Measurements from ENCODE around the gene PHF12.

DNA sequence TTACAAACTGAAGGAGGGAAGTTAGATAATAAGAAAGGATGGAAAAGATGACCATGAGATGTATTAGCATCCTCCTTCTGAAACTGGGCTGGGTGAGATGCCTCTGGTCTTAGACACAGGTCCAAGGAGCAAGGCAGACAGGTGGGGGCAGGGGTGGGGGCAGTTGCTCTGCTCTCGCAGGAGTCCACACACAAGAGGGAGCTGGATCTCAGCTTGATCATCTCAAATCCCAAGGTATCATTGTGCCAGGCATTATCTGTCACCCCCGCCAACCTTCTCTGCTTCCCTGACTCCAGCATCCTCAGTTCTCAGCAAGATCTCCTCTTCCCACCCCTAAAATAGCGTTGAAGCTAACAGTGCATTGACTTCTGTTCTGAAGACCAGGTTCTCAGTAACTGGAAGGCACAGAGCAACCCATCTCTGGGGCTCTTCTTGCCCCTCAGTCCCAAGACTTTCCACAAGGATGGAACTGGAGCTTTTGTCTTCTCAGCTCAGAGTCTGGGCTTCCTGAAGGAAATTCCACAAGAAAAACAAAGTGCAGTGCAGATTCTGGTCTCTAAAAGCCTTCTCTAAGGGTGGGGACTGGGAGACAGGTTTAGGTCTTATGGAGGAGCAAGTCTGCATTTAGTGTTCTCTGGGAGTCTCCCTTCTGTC lies 55.4 kb downstream of the PHF12 start:
- TF ChIP-seq, protein P1, sequence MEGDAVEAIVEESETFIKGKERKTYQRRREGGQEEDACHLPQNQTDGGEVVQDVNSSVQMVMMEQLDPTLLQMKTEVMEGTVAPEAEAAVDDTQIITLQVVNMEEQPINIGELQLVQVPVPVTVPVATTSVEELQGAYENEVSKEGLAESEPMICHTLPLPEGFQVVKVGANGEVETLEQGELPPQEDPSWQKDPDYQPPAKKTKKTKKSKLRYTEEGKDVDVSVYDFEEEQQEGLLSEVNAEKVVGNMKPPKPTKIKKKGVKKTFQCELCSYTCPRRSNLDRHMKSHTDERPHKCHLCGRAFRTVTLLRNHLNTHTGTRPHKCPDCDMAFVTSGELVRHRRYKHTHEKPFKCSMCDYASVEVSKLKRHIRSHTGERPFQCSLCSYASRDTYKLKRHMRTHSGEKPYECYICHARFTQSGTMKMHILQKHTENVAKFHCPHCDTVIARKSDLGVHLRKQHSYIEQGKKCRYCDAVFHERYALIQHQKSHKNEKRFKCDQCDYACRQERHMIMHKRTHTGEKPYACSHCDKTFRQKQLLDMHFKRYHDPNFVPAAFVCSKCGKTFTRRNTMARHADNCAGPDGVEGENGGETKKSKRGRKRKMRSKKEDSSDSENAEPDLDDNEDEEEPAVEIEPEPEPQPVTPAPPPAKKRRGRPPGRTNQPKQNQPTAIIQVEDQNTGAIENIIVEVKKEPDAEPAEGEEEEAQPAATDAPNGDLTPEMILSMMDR (IDR thresholded peaks at IDR 0.05): no peak
- no peak for TF ChIP-seq POLR2A (IDR thresholded peaks at IDR 0.05)
